Testis (tissue), 2 donors: ENCODE data around the gene PON3.

Source experiments
- POLR2A ChIP-seq: fragments of 450-650 bp; IDR thresholded peaks from one replicate; pipeline ENCODE4 v1.6.1; 2017; ENCODE audit warnings: antibody characterized with exemption, mild to moderate bottlenecking, moderate library complexity
- TF ChIP-seq, protein P1 (sequence below), 3 experiments: fragments of 450-650 bp in 2 of 3; fragments of 200-600 bp in 1 of 3; sonication (generic) in 1 of 3; IDR thresholded peaks; one replicate each; pipeline ENCODE4 v1.5.1; 2016 to 2019; ENCODE audit warnings: antibody characterized with exemption in 3 of 3, mild to moderate bottlenecking in 2 of 3, moderate library complexity in 1 of 3

DNA sequence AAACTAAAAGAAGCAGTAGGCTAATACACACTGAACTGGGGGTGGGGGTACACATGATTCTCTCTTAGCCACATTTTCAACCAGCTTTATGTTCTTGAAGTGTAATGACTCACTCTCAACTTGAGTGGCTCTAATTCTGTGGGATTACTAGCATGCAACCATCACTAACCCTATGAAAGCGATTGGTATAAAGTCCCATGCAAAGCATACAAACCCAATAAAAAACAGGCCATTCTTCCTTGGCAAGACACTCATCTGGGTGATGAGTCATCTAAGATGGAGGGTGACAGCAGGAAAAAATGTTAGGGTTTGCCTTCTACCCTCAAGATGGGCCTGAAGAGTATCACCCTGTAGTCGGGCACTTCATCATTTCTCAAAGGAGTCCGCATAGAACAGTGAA is 14.9 kb upstream of the PON3 start:
- TF ChIP-seq POLR2A = no peak
- TF ChIP-seq, protein P1, sequence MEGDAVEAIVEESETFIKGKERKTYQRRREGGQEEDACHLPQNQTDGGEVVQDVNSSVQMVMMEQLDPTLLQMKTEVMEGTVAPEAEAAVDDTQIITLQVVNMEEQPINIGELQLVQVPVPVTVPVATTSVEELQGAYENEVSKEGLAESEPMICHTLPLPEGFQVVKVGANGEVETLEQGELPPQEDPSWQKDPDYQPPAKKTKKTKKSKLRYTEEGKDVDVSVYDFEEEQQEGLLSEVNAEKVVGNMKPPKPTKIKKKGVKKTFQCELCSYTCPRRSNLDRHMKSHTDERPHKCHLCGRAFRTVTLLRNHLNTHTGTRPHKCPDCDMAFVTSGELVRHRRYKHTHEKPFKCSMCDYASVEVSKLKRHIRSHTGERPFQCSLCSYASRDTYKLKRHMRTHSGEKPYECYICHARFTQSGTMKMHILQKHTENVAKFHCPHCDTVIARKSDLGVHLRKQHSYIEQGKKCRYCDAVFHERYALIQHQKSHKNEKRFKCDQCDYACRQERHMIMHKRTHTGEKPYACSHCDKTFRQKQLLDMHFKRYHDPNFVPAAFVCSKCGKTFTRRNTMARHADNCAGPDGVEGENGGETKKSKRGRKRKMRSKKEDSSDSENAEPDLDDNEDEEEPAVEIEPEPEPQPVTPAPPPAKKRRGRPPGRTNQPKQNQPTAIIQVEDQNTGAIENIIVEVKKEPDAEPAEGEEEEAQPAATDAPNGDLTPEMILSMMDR (IDR thresholded peaks at IDR 0.05) = no peak
